WTC11 (cell line): ENCODE measurements around the gene TTC7B.

ENCODE experiments used
- CTCF ChIP-seq: fragments of 200-600 bp; IDR thresholded peaks from 2 replicates; pipeline ENCODE4 v1.8.0; 2022; ENCODE audit warnings: antibody characterized with exemption
- FOXJ3 ChIP-seq: sonication (generic); formaldehyde crosslinking; IDR thresholded peaks from 2 replicates; pipeline ENCODE4 v1.9.0; 2021; ENCODE audit warnings: missing genetic modification reagents, mild to moderate bottlenecking, borderline replicate concordance
- MXD4 ChIP-seq: fragments of 250-450 bp; sonication (Bioruptor Pico); IDR thresholded peaks from 2 replicates; pipeline ENCODE4 v1.8.0; 2021; ENCODE audit warnings: mild to moderate bottlenecking, moderate library complexity, borderline replicate concordance
- TP53 ChIP-seq: sonication (generic); formaldehyde crosslinking; IDR thresholded peaks from 2 replicates; pipeline ENCODE4 v1.8.1; 2023; ENCODE audit warnings: mild to moderate bottlenecking, missing genetic modification reagents
- ZNF263 ChIP-seq: sonication (generic); formaldehyde crosslinking; IDR thresholded peaks from 2 replicates; pipeline ENCODE4 v1.8.1; 2022; ENCODE audit warnings: low read depth, mild to moderate bottlenecking, moderate library complexity, missing genetic modification reagents

GRCh38 chr14:90583427-90583826 lies 232.8 kb downstream of the TTC7B start:
- TF ChIP-seq CTCF (no peak), FOXJ3 (CRISPR knock-in tag) (no peak), MXD4 (no peak), ZNF263 (CRISPR knock-in tag) (no peak), TP53 (CRISPR knock-in tag) (no peak)
